GM12878 (cell line): ENCODE measurements around the gene CLRN3. TPM values are rescaled to one million over a fixed set of nuclear protein-coding genes. Genes with fewer than 3 reads are reported as not detected.

ENCODE experiments used
- ATAC-seq: fragments of 200-7000 bp; cut with Tn5 transposase; 3 replicates; pipeline ENCODE4 v1.9.1; 2020; ENCODE audit warnings: mild to moderate bottlenecking, moderate library complexity
- BruUV-seq: library from RNA; stranded (reverse); fragments of 400-500 nt; replicated peaks from 2 replicates; lab custom pipeline; 2021; lab: Mats Ljungman, UMichigan
- CTCF ChIA-PET: fragments of 300-600 bp; sonication (Branson Sonifier 250); formaldehyde crosslinking; extraction: SDS; loops from one replicate; lab custom pipeline; 2021; ENCODE audit warnings: inconsistent platforms; lab: Yijun Ruan, JAX
- POLR2A ChIA-PET: fragments of 350-600 bp; formaldehyde crosslinking; extraction: SDS; loops from one replicate; lab custom pipeline; 2021; ENCODE audit warnings: inconsistent platforms; lab: Charles Lee
- RAD21 ChIA-PET: fragments of 300-600 bp; sonication (Branson Sonifier 250); formaldehyde crosslinking; loops from one replicate; lab custom pipeline; 2023; ENCODE audit warnings: antibody characterized with exemption; ENCODE audit not compliant: unreplicated experiment; lab: Charles Lee
- SMC1A ChIA-PET: fragments of 300-600 bp; sonication (Branson Sonifier 250); formaldehyde crosslinking; loops from one replicate; lab custom pipeline; 2023; ENCODE audit not compliant: unreplicated experiment, uncharacterized antibody; lab: Charles Lee
- DNase-seq: peaks from one replicate; pipeline ENCODE4 v3.0.0-alpha.2; 2011; ENCODE audit warnings: low read depth, low spot score
- FAIRE-seq: peaks from 3 replicates; lab custom pipeline; 2011; peaks lifted over from hg19 to GRCh38; lab: Jason Lieb, UNC
- H2AFZ ChIP-seq: 2 replicates; pipeline ENCODE4 v1.6.0; 2011; ENCODE audit warnings: low read depth, low read length, control low read depth; ENCODE audit not compliant: control insufficient read depth
- H3K27ac ChIP-seq: 2 replicates; pipeline ENCODE4 v1.5.1; 2011; ENCODE audit warnings: control low read depth; ENCODE audit not compliant: control insufficient read depth, insufficient read depth
- H3K27me3 ChIP-seq, 2 experiments: replicated peaks in 1 of 2; 2 replicates each; pipeline versions ENCODE4 v1.6.0 to v1.6.1; 2011; ENCODE audit warnings: low read length in 1 of 2; ENCODE audit not compliant: control insufficient read depth in 2 of 2, insufficient read depth in 2 of 2
- H3K36me3 ChIP-seq, 2 experiments: 2 replicates each; pipeline ENCODE4 v1.5.1; 2011; ENCODE audit warnings: low read length in 1 of 2; ENCODE audit not compliant: control insufficient read depth in 2 of 2, insufficient read depth in 2 of 2
- H3K4me1 ChIP-seq: 2 replicates; pipeline ENCODE4 v1.6.1; 2011; ENCODE audit warnings: mild to moderate bottlenecking, low read length, moderate library complexity, mixed read lengths; ENCODE audit not compliant: control insufficient read depth, insufficient read depth
- H3K4me2 ChIP-seq: 2 replicates; pipeline ENCODE4 v1.6.0; 2011; ENCODE audit warnings: control low read depth; ENCODE audit not compliant: control insufficient read depth, insufficient read depth
- H3K4me3 ChIP-seq: fragments of 200-600 bp; sonication (generic); 2 replicates; pipeline ENCODE4 v1.5.1; 2016
- H3K79me2 ChIP-seq: 2 replicates; pipeline ENCODE4 v1.6.0; 2011; ENCODE audit warnings: low read length; ENCODE audit not compliant: control insufficient read depth, insufficient read depth
- H3K9ac ChIP-seq: 2 replicates; pipeline ENCODE4 v1.8.0; 2011; ENCODE audit warnings: low read length, control low read depth, mixed read lengths; ENCODE audit not compliant: control insufficient read depth, insufficient read depth
- H3K9me3 ChIP-seq: replicated peaks from 3 replicates; pipeline ENCODE4 v1.5.1; 2011; ENCODE audit warnings: mild to moderate bottlenecking, low read length; ENCODE audit not compliant: control insufficient read depth, insufficient read depth
- H4K20me1 ChIP-seq: 2 replicates; pipeline ENCODE4 v1.6.0; 2011; ENCODE audit not compliant: control insufficient read depth, insufficient read depth
- ATF7 ChIP-seq: fragments of 450-650 bp; IDR thresholded peaks from 2 replicates; pipeline ENCODE4 v1.6.1; 2016; ENCODE audit warnings: low read depth, mild to moderate bottlenecking
- E4F1 ChIP-seq: fragments of 450-650 bp; IDR thresholded peaks from 2 replicates; pipeline ENCODE4 v1.6.1; 2018; ENCODE audit warnings: borderline replicate concordance, mild to moderate bottlenecking; ENCODE audit not compliant: partially characterized antibody
- GABPA ChIP-seq: IDR thresholded peaks from 2 replicates; pipeline ENCODE4 v1.6.1; 2014; ENCODE audit warnings: antibody characterized with exemption, low read depth, mild to moderate bottlenecking, inconsistent platforms
- MLLT1 ChIP-seq: fragments of 450-650 bp; IDR thresholded peaks from 2 replicates; pipeline ENCODE4 v1.6.1; 2016; ENCODE audit warnings: mild to moderate bottlenecking
- MTA2 ChIP-seq: fragments of 450-650 bp; IDR thresholded peaks from 2 replicates; pipeline ENCODE4 v1.6.1; 2016; ENCODE audit warnings: low read depth, mild to moderate bottlenecking, moderate library complexity
- MTA3 ChIP-seq: IDR thresholded peaks from 2 replicates; pipeline ENCODE4 v1.6.1; 2012; ENCODE audit warnings: low read length, inconsistent platforms, borderline replicate concordance
- NFYA ChIP-seq: IDR thresholded peaks from 2 replicates; pipeline ENCODE4 v1.6.1; 2011; ENCODE audit warnings: low read depth, mild to moderate bottlenecking, low read length, improper control_type of control experiment, borderline replicate concordance
- PBX3 ChIP-seq: IDR thresholded peaks from 2 replicates; pipeline ENCODE4 v1.6.1; 2011; ENCODE audit warnings: mild to moderate bottlenecking, low read depth, low read length, moderate library complexity; ENCODE audit not compliant: insufficient replicate concordance
- RELB ChIP-seq: fragments of 450-650 bp; IDR thresholded peaks from 2 replicates; pipeline ENCODE4 v1.6.1; 2017; ENCODE audit warnings: low read depth, mild to moderate bottlenecking, moderate library complexity
- SMARCA5 ChIP-seq: fragments of 450-650 bp; IDR thresholded peaks from 2 replicates; pipeline ENCODE4 v1.6.1; 2017; ENCODE audit warnings: mild to moderate bottlenecking
- SMC3 ChIP-seq: IDR thresholded peaks from 2 replicates; pipeline ENCODE4 v1.6.1; 2011; ENCODE audit warnings: low read length, improper control_type of control experiment, borderline replicate concordance
- SUZ12 ChIP-seq: fragments of 200-600 bp; sonication (generic); IDR thresholded peaks from one replicate; pipeline ENCODE4 v1.6.1; 2018; ENCODE audit warnings: antibody characterized with exemption, mild to moderate bottlenecking; ENCODE audit not compliant: unreplicated experiment
- TCF12 ChIP-seq: IDR thresholded peaks from 2 replicates; pipeline ENCODE4 v1.6.1; 2011; ENCODE audit warnings: low read depth, mild to moderate bottlenecking, low read length
- WRNIP1 ChIP-seq: IDR thresholded peaks from 2 replicates; pipeline ENCODE4 v1.6.1; 2011; ENCODE audit warnings: low read depth, low read length, improper control_type of control experiment, borderline replicate concordance
- ZBTB33 ChIP-seq: fragments of 450-650 bp; IDR thresholded peaks from 2 replicates; pipeline ENCODE4 v1.6.1; 2017; ENCODE audit warnings: mild to moderate bottlenecking
- ZNF274 ChIP-seq: IDR thresholded peaks from one replicate; pipeline ENCODE4 v1.8.0; 2011; ENCODE audit not compliant: insufficient read length, insufficient read depth
- WGBS: methylation state at CpG from one replicate; pipeline ENCODE4 v1.1.6; 2016; ENCODE audit warnings: low lambda C conversion rate; ENCODE audit not compliant: insufficient replicate concordance, insufficient coverage; ENCODE audit errors: missing lambda C conversion rate; 5-methylcytosine and 5-hydroxymethylcytosine counted together
- in situ Hi-C: fragments of 300-500 bp; cut with MboI; formaldehyde crosslinking; loops from 9 replicates; pipeline ENCODE4 v1.14.3; 2018; ENCODE audit warnings: mixed read lengths
- intact Hi-C: fragments of 100-400 bp; cut with micrococcal nuclease; formaldehyde crosslinking; loops from one replicate; pipeline ENCODE4 v1.14.2; 2022; ENCODE audit not compliant: unreplicated experiment
- polyA plus RNA-seq, 11 experiments: library from polyadenylated mRNA; depleted of rRNA in 4 of 11; unstranded in 6 of 11; stranded (reverse) in 5 of 11; fragments of >200 nt; fragmentation: Nextera tagmentation in 4 of 11; fragmentation: Illumina TruSeq in 1 of 11; extraction: Ambion mirVana in 4 of 11; extraction: Trizol in 1 of 11; gene quantifications; 1 replicate in 1 of 11; 2 replicates in 10 of 11; pipeline versions ENCODE4 v1.2.1 to v1.2.3, GENCODE V29; 2011 to 2016; ENCODE audit warnings: inconsistent platforms in 2 of 11, missing spikeins in 2 of 11, low read depth in 1 of 11
- total RNA-seq, 4 experiments: library from RNA; depleted of rRNA in 3 of 4; stranded (reverse); fragments of >200 nt in 3 of 4; fragmentation: Illumina TruSeq in 1 of 4; extraction: Trizol in 1 of 4; gene quantifications; 2 replicates each; pipeline versions ENCODE4 v1.2.1 to v1.2.3, GENCODE V29; 2013 to 2021

The CLRN3 gene
- total and polyA plus RNA-seq, 10 of the 15 experiments (the other 5 are each of a cell fraction or from before 2014, with no cell fraction given): not detected

GRCh38 chr10:127875916-127876315 is 16.8 kb downstream of the CLRN3 start (continued):
- no peak for TF ChIP-seq RELB
- no peak for TF ChIP-seq ATF7
- TF ChIP-seq E4F1: no peak
- no peak for TF ChIP-seq SMC3
- TF ChIP-seq SMARCA5: no peak
- TF ChIP-seq ZNF274: no peak
- TF ChIP-seq MTA3: no peak

GRCh38 chr10:127875449-127875765 is 17.3 kb downstream of the CLRN3 start:
- ChIA-PET SMC1A (no interaction called here), POLR2A (no interaction called here), CTCF (no interaction called here), RAD21 (no interaction called here)
- no TSS peak for BruUV-seq
- no peaks in the 10 kb centered on the region for H3K36me3 ChIP-seq
- DNase-seq: no peak
- intact Hi-C loops: no loop called here
- H2AFZ ChIP-seq: no peak overlapping the region
- no peaks in the 10 kb centered on the region for H3K4me1 ChIP-seq
- no peak for FAIRE-seq
- 29% methylated on average over 6 of the region's 6 CpGs for WGBS
- no peaks in the 10 kb centered on the region for H3K9me3 ChIP-seq
- no peaks in the 10 kb centered on the region; a peak in 1 of 4 replicates for H3K27me3 ChIP-seq
- H3K4me3 ChIP-seq: no peak overlapping the region
- in situ Hi-C loops: no loop called here
- no peak overlapping the region for H3K4me2 ChIP-seq
- H3K27ac ChIP-seq: no peak overlapping the region
- H4K20me1 ChIP-seq: no peaks in the 10 kb centered on the region
- H3K9ac ChIP-seq: no peak overlapping the region
- ATAC-seq: no peak
- H3K79me2 ChIP-seq: no peaks in the 10 kb centered on the region
- TF ChIP-seq ZBTB33 (no peak), PBX3 (no peak), MLLT1 (no peak), SUZ12 (no peak), GABPA (no peak), MTA2 (no peak), MTA3 (no peak), WRNIP1 (no peak), TCF12 (no peak), NFYA (no peak)
